Stimulated activated CD4-positive, alpha-beta T cell treated with anti-CD3 and anti-CD28 coated beads, Interleukin-15, amount 100 ng/mL, for 48 hours (primary cell): ENCODE data around the gene ACSS3.
"Not testable (repeated sequence)": the region's sequence is repeated elsewhere in the genome, so short reads cannot be mapped to it uniquely, and the experiment has no call there.

Experiments
- DNase-seq, 2 donors: peaks; one replicate each; pipeline ENCODE4 v3.0.0-alpha.2; 2020; ENCODE audit warnings: low read depth in 2 of 2

Gene ACSS3

GRCh38 chr12:81166790-81167189, 88.9 kb downstream of the ACSS3 start:
- DNase-seq, result no peak

GRCh38 chr12:81167694-81168093, 89.8 kb downstream of the ACSS3 start:
- DNase-seq, result no peak

- DNase-seq, result no peak
These were observed 90.6 kb downstream of the ACSS3 start for GRCh38 chr12:81168445-81168844.

- no peak for DNase-seq
These were observed 92.2 kb downstream of the ACSS3 start for GRCh38 chr12:81170072-81170471.

GRCh38 chr12:81172851-81173250, 95.0 kb downstream of the ACSS3 start:
- no peak for DNase-seq

- no peak for DNase-seq
These were observed 96.8 kb downstream of the ACSS3 start for GRCh38 chr12:81174664-81175063.

- no peak for DNase-seq
These were observed 98.9 kb downstream of the ACSS3 start for GRCh38 chr12:81176796-81177195.

GRCh38 chr12:81181691-81182090, 103.8 kb downstream of the ACSS3 start:
- DNase-seq, result no peak

GRCh38 chr12:81187686-81188085, 109.8 kb downstream of the ACSS3 start:
- DNase-seq, result no peak

GRCh38 chr12:81196595-81196994, 118.7 kb downstream of the ACSS3 start:
- no peak for DNase-seq

GRCh38 chr12:81200561-81200960, 122.7 kb downstream of the ACSS3 start:
- not testable (repeated sequence) for DNase-seq

GRCh38 chr12:81203671-81204204, 125.9 kb downstream of the ACSS3 start:
- no peak for DNase-seq

- no peak for DNase-seq
These were observed 127.5 kb downstream of the ACSS3 start for GRCh38 chr12:81205416-81205815.

GRCh38 chr12:81206429-81206828, 128.6 kb downstream of the ACSS3 start:
- no peak for DNase-seq

GRCh38 chr12:81207173-81207572, 129.3 kb downstream of the ACSS3 start:
- DNase-seq, result no peak

GRCh38 chr12:81207664-81208063, 129.8 kb downstream of the ACSS3 start:
- DNase-seq, result no peak

GRCh38 chr12:81208187-81208911, 130.5 kb downstream of the ACSS3 start:
- no peak for DNase-seq

- no peak for DNase-seq
These were observed 131.1 kb downstream of the ACSS3 start for GRCh38 chr12:81209012-81209411.

GRCh38 chr12:81209772-81210225, 131.9 kb downstream of the ACSS3 start:
- not testable (repeated sequence) for DNase-seq

- DNase-seq, result no peak
These were observed 133.4 kb downstream of the ACSS3 start for GRCh38 chr12:81211306-81211705.

- no peak for DNase-seq
These were observed 135.3 kb downstream of the ACSS3 start for GRCh38 chr12:81212996-81213696.

- DNase-seq, result no peak
These were observed 138.9 kb downstream of the ACSS3 start for GRCh38 chr12:81216739-81217138.

GRCh38 chr12:81221681-81222080, 143.8 kb downstream of the ACSS3 start:
- no peak for DNase-seq
